Neural progenitor cell (in vitro differentiated cells): ENCODE results near the gene CORO7. TPM values are rescaled to one million over a fixed set of nuclear protein-coding genes. Genes with fewer than 3 reads are reported as not detected.

Source experiments
- DNase-seq: peaks from one replicate; pipeline ENCODE4 v3.0.0-alpha.2; 2016; ENCODE audit warnings: low spot score
- H2AFZ ChIP-seq: fragments of 200-600 bp; sonication (generic); replicated peaks from 2 replicates; pipeline ENCODE4 v1.6.1; 2016; ENCODE audit warnings: antibody characterized with exemption
- H3F3A ChIP-seq: fragments of 200-600 bp; sonication (generic); 2 replicates; pipeline ENCODE4 v1.6.1; 2016; ENCODE audit warnings: antibody characterized with exemption, low read depth
- H3K27ac ChIP-seq: fragments of 200-600 bp; sonication (generic); 2 replicates; pipeline ENCODE4 v1.5.1; 2016; ENCODE audit warnings: mild to moderate bottlenecking
- H3K27me3 ChIP-seq: fragments of 200-600 bp; sonication (generic); 2 replicates; pipeline ENCODE4 v1.6.1; 2016; ENCODE audit warnings: mild to moderate bottlenecking, moderate library complexity
- H3K36me3 ChIP-seq: fragments of 200-600 bp; sonication (generic); 2 replicates; pipeline ENCODE4 v1.5.1; 2016
- H3K4me1 ChIP-seq: fragments of 200-600 bp; sonication (generic); 2 replicates; pipeline ENCODE4 v1.6.1; 2016; ENCODE audit warnings: mixed run types
- H3K4me2 ChIP-seq: fragments of 200-600 bp; sonication (generic); 2 replicates; pipeline ENCODE4 v1.6.1; 2016
- H3K4me3 ChIP-seq: fragments of 200-600 bp; sonication (generic); 2 replicates; pipeline ENCODE4 v1.5.1; 2016
- H3K79me2 ChIP-seq: fragments of 200-600 bp; sonication (generic); 2 replicates; pipeline ENCODE4 v1.6.1; 2016; ENCODE audit warnings: low read depth
- H3K9ac ChIP-seq: fragments of 200-600 bp; sonication (generic); 2 replicates; pipeline ENCODE4 v1.6.1; 2016
- H3K9me3 ChIP-seq: fragments of 200-600 bp; sonication (generic); 2 replicates; pipeline ENCODE4 v1.5.1; 2016; ENCODE audit warnings: low read depth
- H4K20me1 ChIP-seq: fragments of 200-600 bp; sonication (generic); 2 replicates; pipeline ENCODE4 v1.6.1; 2016; ENCODE audit warnings: low read depth
- H3K27ac Mint-ChIP-seq: 3 replicates; pipeline ENCODE4 v1.8.0; 2021; ENCODE audit warnings: mixed read lengths
- H3K27me3 Mint-ChIP-seq: 2 replicates; pipeline ENCODE4 v1.8.0; 2022; ENCODE audit warnings: low read depth, mild to moderate bottlenecking, inconsistent platforms, moderate library complexity, mixed read lengths; ENCODE audit not compliant: insufficient read depth
- H3K36me3 Mint-ChIP-seq: 3 replicates; pipeline ENCODE4 v1.8.0; 2021; ENCODE audit warnings: mixed read lengths
- H3K4me1 Mint-ChIP-seq: 3 replicates; pipeline ENCODE4 v1.8.0; 2021; ENCODE audit warnings: mixed read lengths
- H3K4me3 Mint-ChIP-seq: 3 replicates; pipeline ENCODE4 v1.8.0; 2021; ENCODE audit warnings: mild to moderate bottlenecking, moderate library complexity, mixed read lengths
- H3K9me3 Mint-ChIP-seq: 3 replicates; pipeline ENCODE4 v1.8.0; 2020; ENCODE audit warnings: mixed read lengths
- EZH2 ChIP-seq: fragments of 200-600 bp; sonication (generic); IDR thresholded peaks from 2 replicates; pipeline ENCODE4 v1.6.1; 2017; ENCODE audit warnings: antibody characterized with exemption, mild to moderate bottlenecking, moderate library complexity
- EZH2phosphoT487 ChIP-seq: fragments of 200-600 bp; sonication (generic); IDR thresholded peaks from 2 replicates; pipeline ENCODE4 v1.6.1; 2017; ENCODE audit warnings: antibody characterized with exemption
- total RNA-seq: library from RNA; depleted of rRNA; stranded (reverse); fragments of >200 nt; gene quantifications from 2 replicates; pipeline ENCODE4 v1.2.3, GENCODE V29; 2015; ENCODE audit warnings: low replicate concordance
- TF ChIP-seq, protein P1 (sequence below): fragments of 200-600 bp; sonication (generic); IDR thresholded peaks from 2 replicates; pipeline ENCODE4 v1.5.1; 2017; ENCODE audit warnings: antibody characterized with exemption, mild to moderate bottlenecking

Gene CORO7
- total RNA-seq, 1 donor from 2014 or later, result 6.8 TPM

- H3K4me1 ChIP-seq, result peaks cover 45% of the 10 kb centered on the region
- H3K4me2 ChIP-seq, result peak overlapping the region; percentile 96
- Mint-ChIP-seq H3K9me3 (no peaks in the 10 kb centered on the region), H3K27me3 (peaks cover 8% of the 10 kb centered on the region), H3K4me1 (peaks cover 38% of the 10 kb centered on the region), H3K36me3 (no peaks in the 10 kb centered on the region), H3K27ac (no peak overlapping the region), H3K4me3 (peak overlapping the region; percentile 90)
- H3K27ac ChIP-seq, result no peak overlapping the region
- H3K9ac ChIP-seq, result no peak overlapping the region
- H3K79me2 ChIP-seq, result peaks cover 4% of the 10 kb centered on the region
- H3K36me3 ChIP-seq, result no peaks in the 10 kb centered on the region
- H4K20me1 ChIP-seq, result peaks cover 40% of the 10 kb centered on the region
- H3F3A ChIP-seq, result peaks cover 31% of the 10 kb centered on the region
- peak overlapping the region; percentile 65 for H3K4me3 ChIP-seq
- DNase-seq, result peak; percentile 47
- peaks cover 5% of the 10 kb centered on the region for H3K27me3 ChIP-seq
- TF ChIP-seq EZH2, result no peak
- TF ChIP-seq, protein P1, sequence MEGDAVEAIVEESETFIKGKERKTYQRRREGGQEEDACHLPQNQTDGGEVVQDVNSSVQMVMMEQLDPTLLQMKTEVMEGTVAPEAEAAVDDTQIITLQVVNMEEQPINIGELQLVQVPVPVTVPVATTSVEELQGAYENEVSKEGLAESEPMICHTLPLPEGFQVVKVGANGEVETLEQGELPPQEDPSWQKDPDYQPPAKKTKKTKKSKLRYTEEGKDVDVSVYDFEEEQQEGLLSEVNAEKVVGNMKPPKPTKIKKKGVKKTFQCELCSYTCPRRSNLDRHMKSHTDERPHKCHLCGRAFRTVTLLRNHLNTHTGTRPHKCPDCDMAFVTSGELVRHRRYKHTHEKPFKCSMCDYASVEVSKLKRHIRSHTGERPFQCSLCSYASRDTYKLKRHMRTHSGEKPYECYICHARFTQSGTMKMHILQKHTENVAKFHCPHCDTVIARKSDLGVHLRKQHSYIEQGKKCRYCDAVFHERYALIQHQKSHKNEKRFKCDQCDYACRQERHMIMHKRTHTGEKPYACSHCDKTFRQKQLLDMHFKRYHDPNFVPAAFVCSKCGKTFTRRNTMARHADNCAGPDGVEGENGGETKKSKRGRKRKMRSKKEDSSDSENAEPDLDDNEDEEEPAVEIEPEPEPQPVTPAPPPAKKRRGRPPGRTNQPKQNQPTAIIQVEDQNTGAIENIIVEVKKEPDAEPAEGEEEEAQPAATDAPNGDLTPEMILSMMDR, result no peak
- no peak overlapping the region for H2AFZ ChIP-seq
- no peaks in the 10 kb centered on the region for H3K9me3 ChIP-seq
Measured at GRCh38 chr16:4372578-4373355, 43.6 kb downstream of the CORO7 start.

DNA sequence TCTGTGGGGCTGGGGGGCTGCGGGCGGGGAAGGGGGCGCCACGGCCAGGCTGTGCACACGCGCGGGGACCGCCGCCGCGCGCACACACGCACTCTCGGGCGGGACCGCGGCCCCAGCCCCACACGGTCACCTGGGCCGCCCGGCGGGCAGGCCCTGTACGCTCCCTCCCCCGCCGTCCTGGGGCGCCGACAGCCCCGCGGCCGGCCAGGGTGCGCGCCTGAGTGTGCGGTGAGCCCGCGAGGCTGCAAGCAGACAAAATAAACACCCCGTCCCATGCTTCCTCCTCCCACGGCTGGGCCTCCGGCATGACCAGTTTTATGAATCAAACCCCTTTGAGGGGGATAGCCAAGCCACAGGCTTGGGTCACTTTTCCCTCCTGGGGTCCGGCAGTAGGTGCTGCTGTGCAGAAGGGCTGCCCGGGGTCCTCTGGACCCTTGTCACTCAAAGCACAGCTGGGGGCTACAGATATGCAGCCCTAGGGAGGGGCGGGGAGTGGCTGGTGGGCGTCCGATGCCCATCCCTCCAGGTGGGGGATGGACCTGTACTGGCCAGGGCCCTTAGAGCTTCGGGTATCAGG is 44.3 kb downstream of the CORO7 start:
- peaks cover 34% of the 10 kb centered on the region for H4K20me1 ChIP-seq
- peak overlapping the region; percentile 10 for H3K9ac ChIP-seq
- H3K9me3 Mint-ChIP-seq, result no peaks in the 10 kb centered on the region
- H3K27ac ChIP-seq, result no peak overlapping the region
- peaks cover 4% of the 10 kb centered on the region for H3K79me2 ChIP-seq
- H3K9me3 ChIP-seq, result no peaks in the 10 kb centered on the region
- H3K4me2 ChIP-seq, result peak overlapping the region; percentile 96
- H3K36me3 Mint-ChIP-seq, result no peaks in the 10 kb centered on the region
- peak overlapping the region; percentile 90 for H3K4me3 Mint-ChIP-seq
- peaks cover 5% of the 10 kb centered on the region for H3K27me3 ChIP-seq
- H3K4me3 ChIP-seq, result peak overlapping the region; percentile 65
- no peaks in the 10 kb centered on the region for H3K36me3 ChIP-seq
- DNase-seq, result peak; percentile 57
- H2AFZ ChIP-seq, result no peak overlapping the region
- no peak overlapping the region for H3K27ac Mint-ChIP-seq
- no peak for TF ChIP-seq EZH2
- TF ChIP-seq, protein P1, result no peak
- no peak for TF ChIP-seq EZH2phosphoT487
- peaks cover 39% of the 10 kb centered on the region for H3K4me1 Mint-ChIP-seq
- peaks cover 38% of the 10 kb centered on the region for H3K4me1 ChIP-seq
- H3F3A ChIP-seq, result peaks cover 31% of the 10 kb centered on the region
- peaks cover 11% of the 10 kb centered on the region for H3K27me3 Mint-ChIP-seq

DNA sequence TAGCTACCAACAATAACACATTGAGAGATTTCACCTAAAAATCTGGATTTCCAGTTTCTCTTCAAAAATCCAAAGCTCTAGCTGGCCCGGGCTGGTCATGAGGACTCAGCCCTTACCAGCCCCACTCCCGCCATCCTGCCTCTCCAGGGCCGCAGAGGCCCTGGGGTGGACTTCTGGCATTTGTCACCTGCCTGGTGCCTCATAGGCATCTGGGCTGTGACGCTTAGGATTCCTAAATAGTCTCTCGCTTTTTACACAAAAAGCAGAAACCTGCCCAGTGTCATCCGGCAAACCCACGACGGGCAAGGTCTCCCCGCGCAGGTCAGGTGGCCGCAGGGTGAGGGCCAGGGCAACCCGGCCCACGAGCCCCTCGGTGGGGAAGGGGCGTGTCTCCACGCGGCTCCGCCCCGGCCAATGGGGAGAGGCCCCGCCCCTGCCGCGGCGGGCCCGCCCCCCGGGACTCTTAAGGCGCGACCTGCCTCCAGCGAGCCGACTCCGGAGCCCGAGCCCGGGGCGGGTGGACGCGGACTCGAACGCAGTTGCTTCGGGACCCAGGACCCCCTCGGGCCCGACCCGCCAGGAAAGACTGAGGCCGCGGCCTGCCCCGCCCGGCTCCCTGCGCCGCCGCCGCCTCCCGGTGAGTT is 44.9 kb downstream of the CORO7 start, which contains the start of gene VASN:
Gene VASN, plus strand, starts transcription at position 492 of the 644 bp plus-strand sequence. CDS start 9,030 bp downstream, outside the sequence.
- DNase-seq, result peak; percentile 90
- H3K36me3 ChIP-seq, result no peaks in the 10 kb centered on the region
- TF ChIP-seq EZH2phosphoT487 (no peak), EZH2 (no peak)
- TF ChIP-seq, protein P1, result no peak
- no peak within 1 kb of the TSS for H2AFZ ChIP-seq
- H3K4me2 ChIP-seq, result peak within 1 kb of the TSS; percentile 96
- H3K27me3 ChIP-seq, result peaks cover 5% of the 10 kb centered on the region
- H3K4me1 Mint-ChIP-seq, result peaks cover 35% of the 10 kb centered on the region
- peak within 1 kb of the TSS; percentile 65 for H3K4me3 ChIP-seq
- H3K9ac ChIP-seq, result peak within 1 kb of the TSS; percentile 10
- no peak within 1 kb of the TSS for H3K27ac Mint-ChIP-seq
- H4K20me1 ChIP-seq, result peaks cover 30% of the 10 kb centered on the region
- no peaks in the 10 kb centered on the region for H3K9me3 ChIP-seq
- peak within 1 kb of the TSS; percentile 90 for H3K4me3 Mint-ChIP-seq
- H3K27ac ChIP-seq, result no peak within 1 kb of the TSS
- peaks cover 4% of the 10 kb centered on the region for H3K79me2 ChIP-seq
- H3K4me1 ChIP-seq, result peaks cover 34% of the 10 kb centered on the region
- H3K9me3 Mint-ChIP-seq, result no peaks in the 10 kb centered on the region
- H3F3A ChIP-seq, result peaks cover 31% of the 10 kb centered on the region
- peaks cover 11% of the 10 kb centered on the region for H3K27me3 Mint-ChIP-seq
- no peaks in the 10 kb centered on the region for H3K36me3 Mint-ChIP-seq
